ENCODE data around the gene DPEP1. TPM values are rescaled to one million over a fixed set of nuclear protein-coding genes. Genes with fewer than 3 reads are reported as not detected.

DPEP1 gene
- total and polyA plus RNA-seq, 2 donors from 2014 or later: 24.2 to 433 TPM

GRCh38 chr16:89645122-89645521 lies 31.7 kb downstream of the DPEP1 start:
- intact Hi-C loops (cut with DNase I): loop anchor here (10.0 kb wide), 1 partner anchor 70 kb away; the partner anchor contains the start of gene CPNE7
- H3K4me1 ChIP-seq (ENCODE audit: control insufficient read depth in 2 of 3, insufficient read depth in 2 of 3, low read depth in 1 of 3, low read length in 3 of 3): peaks cover 0 to 4% (median 0%) of the 10 kb centered on the region in 3 donors
- no peak overlapping the region for H3K9ac ChIP-seq (ENCODE audit: low read length in 3 of 3)
- FAIRE-seq: no peak
- no peak overlapping the region for H3K4me3 ChIP-seq (ENCODE audit: low read length in 3 of 3)
- H3K9me3 ChIP-seq (ENCODE audit: control insufficient read depth in 2 of 3, insufficient read depth in 1 of 3, low read length in 3 of 3): no peaks in the 10 kb centered on the region
- no peak for TF ChIP-seq CTCF (IDR thresholded peaks at IDR 0.05; ENCODE audit: borderline replicate concordance, extremely low read depth, insufficient read depth)
- peaks cover 2 to 12% (median 9%) of the 10 kb centered on the region in 3 donors for H3K36me3 ChIP-seq (ENCODE audit: control insufficient read depth in 2 of 3, insufficient read depth in 3 of 3, low read length in 3 of 3)
- DNase-seq: no peak
- no peaks in the 10 kb centered on the region for H3K27me3 ChIP-seq (ENCODE audit: control insufficient read depth, insufficient read depth, low read length)
- no peak overlapping the region for H3K27ac ChIP-seq (ENCODE audit: low read depth in 2 of 2, low read length in 2 of 2)

- DNase-seq (no peak), FAIRE-seq (no peak)
- no peak overlapping the region for H3K4me3 ChIP-seq (ENCODE audit: low read length in 3 of 3)
- no peak for TF ChIP-seq CTCF (IDR thresholded peaks at IDR 0.05; ENCODE audit: borderline replicate concordance, extremely low read depth, insufficient read depth)
- H3K27me3 ChIP-seq (ENCODE audit: control insufficient read depth, insufficient read depth, low read length): no peaks in the 10 kb centered on the region
- no peak overlapping the region for H3K27ac ChIP-seq (ENCODE audit: low read depth in 2 of 2, low read length in 2 of 2)
- intact Hi-C loops (cut with DNase I): loop anchor here (10.0 kb wide), 1 partner anchor 71 kb away; the partner anchor contains the start of gene CPNE7
- no peaks in the 10 kb centered on the region for H3K4me1 ChIP-seq (ENCODE audit: control insufficient read depth in 2 of 3, insufficient read depth in 2 of 3, low read depth in 1 of 3, low read length in 3 of 3)
- no peak overlapping the region for H3K9ac ChIP-seq (ENCODE audit: low read length in 3 of 3)
- H3K9me3 ChIP-seq (ENCODE audit: control insufficient read depth in 2 of 3, insufficient read depth in 1 of 3, low read length in 3 of 3): no peaks in the 10 kb centered on the region
- H3K36me3 ChIP-seq (ENCODE audit: control insufficient read depth in 2 of 3, insufficient read depth in 3 of 3, low read length in 3 of 3): peaks cover 2 to 12% (median 12%) of the 10 kb centered on the region in 3 donors
These were observed 32.8 kb downstream of the DPEP1 start for GRCh38 chr16:89646270-89646669.

GRCh38 chr16:89646906-89647305 lies 33.5 kb downstream of the DPEP1 start:
- Histone ChIP-seq H3K4me3 (ENCODE audit: low read length in 3 of 3) (no peak overlapping the region), H3K9me3 (ENCODE audit: control insufficient read depth in 2 of 3, insufficient read depth in 1 of 3, low read length in 3 of 3) (no peaks in the 10 kb centered on the region), H3K27me3 (ENCODE audit: control insufficient read depth, insufficient read depth, low read length) (no peaks in the 10 kb centered on the region), H3K9ac (ENCODE audit: low read length in 3 of 3) (no peak overlapping the region), H3K27ac (ENCODE audit: low read depth in 2 of 2, low read length in 2 of 2) (no peak overlapping the region), H3K4me1 (ENCODE audit: control insufficient read depth in 2 of 3, insufficient read depth in 2 of 3, low read depth in 1 of 3, low read length in 3 of 3) (no peaks in the 10 kb centered on the region), H3K36me3 (ENCODE audit: control insufficient read depth in 2 of 3, insufficient read depth in 3 of 3, low read length in 3 of 3) (peaks cover 2 to 14% (median 12%) of the 10 kb centered on the region in 3 donors)
- intact Hi-C loops (cut with DNase I): loop anchor here (10.0 kb wide), 1 partner anchor 72 kb away; the partner anchor contains the start of gene CPNE7
- FAIRE-seq: no peak
- no peak for DNase-seq
- TF ChIP-seq CTCF (IDR thresholded peaks at IDR 0.05; ENCODE audit: borderline replicate concordance, extremely low read depth, insufficient read depth): no peak

- H3K9me3 ChIP-seq (ENCODE audit: control insufficient read depth in 2 of 3, insufficient read depth in 1 of 3, low read length in 3 of 3): no peaks in the 10 kb centered on the region
- intact Hi-C loops (cut with DNase I): no loop called here
- H3K4me1 ChIP-seq (ENCODE audit: control insufficient read depth in 2 of 3, insufficient read depth in 2 of 3, low read depth in 1 of 3, low read length in 3 of 3): peaks cover 0 to 4% (median 0%) of the 10 kb centered on the region in 3 donors
- H3K9ac ChIP-seq (ENCODE audit: low read length in 3 of 3): no peak overlapping the region
- FAIRE-seq (no peak), DNase-seq (no peak)
- no peak overlapping the region for H3K4me3 ChIP-seq (ENCODE audit: low read length in 3 of 3)
- H3K36me3 ChIP-seq (ENCODE audit: control insufficient read depth in 2 of 3, insufficient read depth in 3 of 3, low read length in 3 of 3): peaks cover 2 to 7% (median 3%) of the 10 kb centered on the region in 3 donors
- no peak for TF ChIP-seq CTCF (IDR thresholded peaks at IDR 0.05; ENCODE audit: borderline replicate concordance, extremely low read depth, insufficient read depth)
- no peaks in the 10 kb centered on the region for H3K27me3 ChIP-seq (ENCODE audit: control insufficient read depth, insufficient read depth, low read length)
- no peak overlapping the region for H3K27ac ChIP-seq (ENCODE audit: low read depth in 2 of 2, low read length in 2 of 2)
These were observed 38.1 kb downstream of the DPEP1 start for GRCh38 chr16:89651584-89651983.
